ENCODE results near the gene NOL3.

DNA sequence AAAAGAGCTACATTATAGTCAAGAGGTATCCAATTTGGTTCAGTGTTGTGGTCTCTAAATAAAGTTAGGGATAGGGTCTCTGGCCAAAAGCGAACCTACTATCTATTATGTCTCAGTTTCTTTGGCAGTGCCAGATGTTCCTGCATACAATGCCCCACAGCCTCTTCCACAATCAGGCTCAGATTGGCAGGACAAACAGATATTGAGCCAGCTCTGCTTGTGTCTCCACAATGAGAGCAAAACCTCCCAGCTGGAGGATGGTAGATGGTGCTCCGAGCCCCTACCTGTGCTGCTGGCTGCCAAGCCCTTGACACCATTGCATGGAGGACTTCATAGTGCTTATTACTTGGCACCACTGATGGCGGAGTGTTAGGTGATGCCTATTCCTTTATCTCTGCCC, 40.9 kb upstream of the NOL3 start:
- TF ChIP-seq TAF1 (IDR thresholded peaks at IDR 0.05; ENCODE audit: borderline replicate concordance, low read depth, low read length) = no peak
- no peak for TF ChIP-seq POLR2A (IDR thresholded peaks at IDR 0.05; ENCODE audit: low read depth, low read length)

Data from GM12892 (cell line).